PC-9 (cell line): ENCODE measurements around the gene PMPCA. TPM values are rescaled to one million over a fixed set of nuclear protein-coding genes. Genes with fewer than 3 reads are reported as not detected.
"Not testable (repeated sequence)": the region's sequence is repeated elsewhere in the genome, so short reads cannot be mapped to it uniquely, and the experiment has no call there.

Experiments
- BruUV-seq: library from RNA; stranded (reverse); fragments of 400-500 nt; replicated peaks from 2 replicates; lab custom pipeline; 2021; lab: Mats Ljungman, UMichigan
- CTCF ChIA-PET: fragments of 300-600 bp; sonication (Branson Sonifier 250); formaldehyde crosslinking; loops from one replicate; lab custom pipeline; 2022; ENCODE audit warnings: antibody characterized with exemption; lab: Charles Lee
- POLR2A ChIA-PET: fragments of 300-600 bp; sonication (Branson Sonifier 250); formaldehyde crosslinking; loops from one replicate; lab custom pipeline; 2022; ENCODE audit warnings: antibody characterized with exemption; ENCODE audit not compliant: unreplicated experiment; lab: Charles Lee
- DNase-seq, 2 experiments: peaks; one replicate each; pipeline versions ENCODE4 v3.0.0 to v3.0.0-alpha.2; 2015 to 2022; ENCODE audit warnings: mixed read lengths in 1 of 2
- H2AFZ ChIP-seq: fragments of 200-600 bp; sonication (generic); 2 replicates; pipeline ENCODE4 v1.8.1; 2017; ENCODE audit warnings: antibody characterized with exemption
- H3F3A ChIP-seq: fragments of 200-600 bp; sonication (generic); 2 replicates; pipeline ENCODE4 v1.8.1; 2017; ENCODE audit warnings: antibody characterized with exemption, mild to moderate bottlenecking, low read depth; ENCODE audit not compliant: insufficient read depth
- H3K27ac ChIP-seq: fragments of 200-600 bp; sonication (generic); 2 replicates; pipeline ENCODE4 v1.6.1; 2016; ENCODE audit warnings: mixed run types
- H3K27me3 ChIP-seq: fragments of 200-600 bp; sonication (generic); 2 replicates; pipeline ENCODE4 v1.6.1; 2016; ENCODE audit warnings: low read depth, mixed run types; ENCODE audit not compliant: insufficient read depth
- H3K36me3 ChIP-seq: fragments of 200-600 bp; sonication (generic); 2 replicates; pipeline ENCODE4 v1.6.1; 2016; ENCODE audit warnings: low read depth, mixed run types
- H3K4me1 ChIP-seq: fragments of 200-600 bp; sonication (generic); replicated peaks from 2 replicates; pipeline ENCODE4 v1.6.1; 2016; ENCODE audit warnings: mixed run types; ENCODE audit not compliant: insufficient read depth
- H3K4me2 ChIP-seq: fragments of 200-600 bp; sonication (generic); 2 replicates; pipeline ENCODE4 v1.6.1; 2017; ENCODE audit warnings: mixed run types
- H3K4me3 ChIP-seq: fragments of 200-600 bp; sonication (generic); 2 replicates; pipeline ENCODE4 v1.6.1; 2016; ENCODE audit warnings: mixed run types
- H3K79me2 ChIP-seq: fragments of 200-600 bp; sonication (generic); 2 replicates; pipeline ENCODE4 v1.6.1; 2017; ENCODE audit warnings: low read depth, mixed run types
- H3K9me2 ChIP-seq: fragments of 200-600 bp; sonication (generic); 2 replicates; pipeline ENCODE4 v1.8.1; 2017; ENCODE audit warnings: mild to moderate bottlenecking; ENCODE audit not compliant: insufficient read depth
- H3K9me3 ChIP-seq: fragments of 200-600 bp; sonication (generic); 2 replicates; pipeline ENCODE4 v1.8.1; 2016; ENCODE audit warnings: low read depth; ENCODE audit not compliant: insufficient read depth
- H4K20me1 ChIP-seq: fragments of 200-600 bp; sonication (generic); 2 replicates; pipeline ENCODE4 v1.8.1; 2017; ENCODE audit not compliant: insufficient read depth
- CTCF ChIP-seq: fragments of 200-600 bp; sonication (generic); conservative IDR thresholded peaks from 2 replicates; pipeline ENCODE4 v1.6.1; 2017; ENCODE audit warnings: mixed run types, antibody characterized with exemption, mild to moderate bottlenecking, moderate library complexity
- EZH2 ChIP-seq: fragments of 200-600 bp; sonication (generic); IDR thresholded peaks from 2 replicates; pipeline ENCODE4 v1.8.0; 2017; ENCODE audit warnings: antibody characterized with exemption, low read depth
- intact Hi-C: fragments of 100-400 bp; cut with micrococcal nuclease; formaldehyde crosslinking; loops from one replicate; pipeline ENCODE4 v1.10.0; 2022; ENCODE audit not compliant: unreplicated experiment
- total RNA-seq: library from RNA; stranded (reverse); gene quantifications from 2 replicates; pipeline ENCODE4 v1.2.3, GENCODE V29; 2021

Gene PMPCA
- total RNA-seq, 1 experiment from 2014 or later = 78.1 TPM

GRCh38 chr9:136404801-136405136 is 5.7 kb upstream of the PMPCA start:
- H3K27ac ChIP-seq = no peak overlapping the region
- no TSS peak for BruUV-seq
- no peak for DNase-seq
- H3K4me3 ChIP-seq = no peak overlapping the region
- intact Hi-C loops = no loop called here
- ChIA-PET POLR2A (no interaction called here), CTCF (no interaction called here)
- peaks cover 9% of the 10 kb centered on the region for H3K36me3 ChIP-seq
- no peak overlapping the region for H3K4me2 ChIP-seq
- peaks cover 23% of the 10 kb centered on the region; the same call in 1 of the 2 replicates for H3F3A ChIP-seq
- no peaks in the 10 kb centered on the region for H3K9me3 ChIP-seq
- no peaks in the 10 kb centered on the region for H3K27me3 ChIP-seq
- no peaks in the 10 kb centered on the region; the same call in none of the 2 replicates for H4K20me1 ChIP-seq
- peaks cover 14% of the 10 kb centered on the region for H3K4me1 ChIP-seq
- no peak for TF ChIP-seq EZH2
- TF ChIP-seq CTCF = no peak
- H3K9me2 ChIP-seq = no peaks in the 10 kb centered on the region
- H3K79me2 ChIP-seq = peaks cover 16% of the 10 kb centered on the region
- no peak overlapping the region for H2AFZ ChIP-seq

GRCh38 chr9:136405481-136405880 is 5.0 kb upstream of the PMPCA start:
- no TSS peak for BruUV-seq

GRCh38 chr9:136405904-136406303 is 4.6 kb upstream of the PMPCA start:
- H3K4me2 ChIP-seq, H3K36me3 ChIP-seq, H3K4me3 ChIP-seq, H4K20me1 ChIP-seq, H3K27me3 ChIP-seq, intact Hi-C loops, BruUV-seq, H3K9me3 ChIP-seq, H3K9me2 ChIP-seq, DNase-seq, H3K27ac ChIP-seq, POLR2A ChIA-PET, H2AFZ ChIP-seq, H3K4me1 ChIP-seq, CTCF ChIA-PET: not testable (repeated sequence)
- Histone ChIP-seq H3F3A (peaks cover 18% of the 10 kb centered on the region; the same call in 1 of the 2 replicates), H3K79me2 (peaks cover 23% of the 10 kb centered on the region)

More at GRCh38 chr9:136405481-136405880, 5.0 kb upstream of the PMPCA start:
- Histone ChIP-seq H2AFZ (no peak overlapping the region), H4K20me1 (no peaks in the 10 kb centered on the region; the same call in none of the 2 replicates), H3K4me3 (no peak overlapping the region), H3K9me2 (no peaks in the 10 kb centered on the region), H3K27me3 (no peaks in the 10 kb centered on the region), H3K79me2 (peaks cover 19% of the 10 kb centered on the region), H3K36me3 (peaks cover 9% of the 10 kb centered on the region), H3K4me1 (peaks cover 12% of the 10 kb centered on the region), H3F3A (peaks cover 22% of the 10 kb centered on the region; the same call in 1 of the 2 replicates), H3K9me3 (no peaks in the 10 kb centered on the region), H3K4me2 (no peak overlapping the region), H3K27ac (no peak overlapping the region)
- intact Hi-C loops = no loop called here
- POLR2A ChIA-PET = no interaction called here
- CTCF ChIA-PET = no interaction called here
- DNase-seq = no peak
- no peak for TF ChIP-seq CTCF
- TF ChIP-seq EZH2 = no peak

- BruUV-seq, intact Hi-C loops: not testable (repeated sequence)
Measured at GRCh38 chr9:136407061-136407460, 3.4 kb upstream of the PMPCA start.

More at GRCh38 chr9:136407061-136407460, 3.4 kb upstream of the PMPCA start:
- H3K4me2 ChIP-seq, H3K9me3 ChIP-seq, DNase-seq, H3K36me3 ChIP-seq, H3K4me3 ChIP-seq, CTCF ChIA-PET, H3K27me3 ChIP-seq, H3K9me2 ChIP-seq, H2AFZ ChIP-seq, H3K27ac ChIP-seq, POLR2A ChIA-PET: not testable (repeated sequence)
- Histone ChIP-seq H4K20me1 (peaks cover 10% of the 10 kb centered on the region), H3K4me1 (peaks cover 16% of the 10 kb centered on the region; the same call in 1 of the 2 replicates), H3F3A (peaks cover 18% of the 10 kb centered on the region; the same call in 1 of the 2 replicates), H3K79me2 (peaks cover 35% of the 10 kb centered on the region)
